ENCODE data around the gene TSR3. TPM values are rescaled to one million over a fixed set of nuclear protein-coding genes. Genes with fewer than 3 reads are reported as not detected.

The TSR3 gene
- total RNA-seq, 1 donor from 2014 or later, result 43.7 TPM

GRCh38 chr16:1314399-1315068 is 37.1 kb downstream of the TSR3 start:
- Mint-ChIP-seq H3K27ac (no peak overlapping the region), H3K27me3 (ENCODE audit: low read depth) (no peaks in the 10 kb centered on the region), H3K9me3 (no peaks in the 10 kb centered on the region), H3K4me1 (peaks cover 23% of the 10 kb centered on the region), H3K36me3 (peaks cover 27% of the 10 kb centered on the region), H3K4me3 (no peak overlapping the region)
- DNase-seq (ENCODE audit: low spot score in 2 of 2, unreplicated experiment in 2 of 2), result no peak
- no peak for TF ChIP-seq CTCF (IDR thresholded peaks at IDR 0.05; ENCODE audit: unreplicated experiment)

- DNase-seq (ENCODE audit: low spot score in 2 of 2, unreplicated experiment in 2 of 2), result no peak
- H3K4me3 Mint-ChIP-seq, result no peak overlapping the region
Observed at GRCh38 chr16:1313721-1314369, 37.8 kb downstream of the TSR3 start.

GRCh38 chr16:1312903-1313302 is 38.8 kb downstream of the TSR3 start:
- Mint-ChIP-seq H3K27me3 (ENCODE audit: low read depth) (no peaks in the 10 kb centered on the region), H3K9me3 (no peaks in the 10 kb centered on the region), H3K4me3 (peak overlapping the region; percentile 97), H3K4me1 (peaks cover 23% of the 10 kb centered on the region), H3K27ac (no peak overlapping the region), H3K36me3 (peaks cover 17% of the 10 kb centered on the region)
- DNase-seq (ENCODE audit: low spot score in 2 of 2, unreplicated experiment in 2 of 2), result no peak
- TF ChIP-seq CTCF (IDR thresholded peaks at IDR 0.05; ENCODE audit: unreplicated experiment), result no peak

More at GRCh38 chr16:1313721-1314369, 37.8 kb downstream of the TSR3 start:
- Mint-ChIP-seq H3K4me1 (peaks cover 23% of the 10 kb centered on the region), H3K27me3 (ENCODE audit: low read depth) (no peaks in the 10 kb centered on the region), H3K9me3 (no peaks in the 10 kb centered on the region), H3K36me3 (peaks cover 22% of the 10 kb centered on the region), H3K27ac (no peak overlapping the region)
- no peak for TF ChIP-seq CTCF (IDR thresholded peaks at IDR 0.05; ENCODE audit: unreplicated experiment)

- Mint-ChIP-seq H3K27ac (no peak overlapping the region), H3K27me3 (ENCODE audit: low read depth) (no peaks in the 10 kb centered on the region), H3K4me3 (peak overlapping the region; percentile 97), H3K4me1 (peaks cover 23% of the 10 kb centered on the region), H3K9me3 (no peaks in the 10 kb centered on the region), H3K36me3 (peaks cover 12% of the 10 kb centered on the region)
- no peak for DNase-seq (ENCODE audit: low spot score in 2 of 2, unreplicated experiment in 2 of 2)
- no peak for TF ChIP-seq CTCF (IDR thresholded peaks at IDR 0.05; ENCODE audit: unreplicated experiment)
Observed at GRCh38 chr16:1312467-1312816, 39.2 kb downstream of the TSR3 start.

- no peaks in the 10 kb centered on the region for H3K9me3 Mint-ChIP-seq
- no peaks in the 10 kb centered on the region for H3K27me3 Mint-ChIP-seq (ENCODE audit: low read depth)
- peak overlapping the region; percentile 97 for H3K4me3 Mint-ChIP-seq
- TF ChIP-seq CTCF (IDR thresholded peaks at IDR 0.05; ENCODE audit: unreplicated experiment), result no peak
- no peak for DNase-seq (ENCODE audit: low spot score in 2 of 2, unreplicated experiment in 2 of 2)
- peaks cover 23% of the 10 kb centered on the region for H3K4me1 Mint-ChIP-seq
- no peak overlapping the region for H3K27ac Mint-ChIP-seq
- H3K36me3 Mint-ChIP-seq, result peaks cover 9% of the 10 kb centered on the region
Observed at GRCh38 chr16:1311738-1312466, 39.8 kb downstream of the TSR3 start.
